ENCODE measurements around the gene MAPK12. TPM values are rescaled to one million over a fixed set of nuclear protein-coding genes. Genes with fewer than 3 reads are reported as not detected.

MAPK12 gene
- total and polyA plus RNA-seq, 4 donors: 1.6 to 22.9 (median 14.1) TPM

DNA sequence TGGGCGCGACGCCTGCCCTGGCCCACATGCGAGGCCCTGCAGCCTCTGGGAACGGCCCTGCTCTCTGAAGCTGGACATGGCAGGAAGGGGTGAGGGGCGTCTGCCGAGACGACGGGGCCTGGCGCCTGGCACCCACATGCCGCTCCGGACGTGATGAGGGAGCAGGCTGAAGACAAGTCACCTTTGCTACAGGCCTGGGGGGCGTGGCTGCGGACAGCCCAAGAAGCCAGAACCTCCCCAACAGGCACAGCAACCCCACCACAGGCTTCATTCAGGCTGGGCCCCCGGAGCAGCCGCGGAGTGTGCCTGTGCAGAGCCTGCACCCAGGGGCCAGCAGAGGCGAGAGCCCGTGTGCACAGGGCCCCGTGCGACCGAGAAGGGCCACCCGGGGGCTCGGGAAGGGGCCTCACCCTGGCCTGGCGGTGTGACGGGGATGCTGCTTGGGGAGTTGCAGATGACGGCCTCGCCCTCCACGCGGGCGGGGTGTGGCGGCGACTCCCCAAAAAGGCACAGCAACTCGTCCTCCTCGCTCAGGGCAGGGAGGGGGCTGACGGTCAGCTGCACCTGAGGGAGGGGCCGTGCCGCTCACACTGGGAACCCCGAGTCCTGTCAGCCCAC, 25.3 kb upstream of the MAPK12 start:
- H3K36me3 ChIP-seq (ENCODE audit: control insufficient read depth in 1 of 2, insufficient read depth in 2 of 2, low read length in 1 of 2): peaks cover 0 to 18% of the 10 kb centered on the region in 2 donors
- DNase-seq (no peak), ATAC-seq (ENCODE audit: low FRiP score) (no peak)
- H3K4me3 ChIP-seq (ENCODE audit: low read length in 2 of 2): no peak overlapping the region
- no peak overlapping the region for H3K27ac ChIP-seq (ENCODE audit: low read depth in 1 of 2, low read length in 2 of 2)
- H3K4me1 ChIP-seq (ENCODE audit: control insufficient read depth in 1 of 2, insufficient read depth in 2 of 2, low read length in 2 of 2): no peaks in the 10 kb centered on the region
- H3K27me3 ChIP-seq (ENCODE audit: control insufficient read depth in 1 of 2, insufficient read depth in 2 of 2, low read length in 1 of 2): no peaks in the 10 kb centered on the region
- intact Hi-C loops (cut with DNase I): no loop called here
- 89 to 91% methylated on average over 36 to 40 of the region's 40 CpGs for WGBS, 2 donors
- no peaks in the 10 kb centered on the region for H3K9me3 ChIP-seq (ENCODE audit: control insufficient read depth, low read length)

DNA sequence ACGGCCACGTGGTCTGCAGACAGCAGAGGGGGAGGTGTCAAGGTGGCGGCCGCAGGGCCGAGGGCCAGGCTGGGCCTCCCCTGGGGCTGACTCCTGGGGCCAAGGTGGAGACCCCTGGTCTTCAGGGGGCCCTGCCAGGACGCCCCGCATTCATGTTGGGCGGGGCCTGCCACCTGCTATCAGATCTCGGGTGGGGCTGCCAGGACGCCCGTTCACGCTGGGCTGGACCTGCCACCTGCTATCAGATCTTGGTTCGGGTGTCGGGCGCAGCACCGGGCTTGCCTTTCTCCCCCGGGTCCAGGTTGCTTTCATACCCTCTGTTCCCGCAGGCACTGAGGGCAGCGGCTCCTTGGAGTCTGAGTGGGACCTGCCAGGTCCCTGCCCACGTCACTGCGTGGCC, 24.8 kb upstream of the MAPK12 start:
- Histone ChIP-seq H3K4me3 (ENCODE audit: low read length in 2 of 2) (no peak overlapping the region), H3K36me3 (ENCODE audit: control insufficient read depth in 1 of 2, insufficient read depth in 2 of 2, low read length in 1 of 2) (peaks cover 0 to 21% of the 10 kb centered on the region in 2 donors), H3K27me3 (ENCODE audit: control insufficient read depth in 1 of 2, insufficient read depth in 2 of 2, low read length in 1 of 2) (no peaks in the 10 kb centered on the region), H3K27ac (ENCODE audit: low read depth in 1 of 2, low read length in 2 of 2) (no peak overlapping the region), H3K9me3 (ENCODE audit: control insufficient read depth, low read length) (no peaks in the 10 kb centered on the region), H3K4me1 (ENCODE audit: control insufficient read depth in 1 of 2, insufficient read depth in 2 of 2, low read length in 2 of 2) (no peaks in the 10 kb centered on the region)
- intact Hi-C loops (cut with DNase I): no loop called here
- WGBS, 2 donors: 89 to 95% methylated on average over 21 of the region's 21 CpGs
- ATAC-seq (ENCODE audit: low FRiP score): no peak
- DNase-seq: no peak

DNA sequence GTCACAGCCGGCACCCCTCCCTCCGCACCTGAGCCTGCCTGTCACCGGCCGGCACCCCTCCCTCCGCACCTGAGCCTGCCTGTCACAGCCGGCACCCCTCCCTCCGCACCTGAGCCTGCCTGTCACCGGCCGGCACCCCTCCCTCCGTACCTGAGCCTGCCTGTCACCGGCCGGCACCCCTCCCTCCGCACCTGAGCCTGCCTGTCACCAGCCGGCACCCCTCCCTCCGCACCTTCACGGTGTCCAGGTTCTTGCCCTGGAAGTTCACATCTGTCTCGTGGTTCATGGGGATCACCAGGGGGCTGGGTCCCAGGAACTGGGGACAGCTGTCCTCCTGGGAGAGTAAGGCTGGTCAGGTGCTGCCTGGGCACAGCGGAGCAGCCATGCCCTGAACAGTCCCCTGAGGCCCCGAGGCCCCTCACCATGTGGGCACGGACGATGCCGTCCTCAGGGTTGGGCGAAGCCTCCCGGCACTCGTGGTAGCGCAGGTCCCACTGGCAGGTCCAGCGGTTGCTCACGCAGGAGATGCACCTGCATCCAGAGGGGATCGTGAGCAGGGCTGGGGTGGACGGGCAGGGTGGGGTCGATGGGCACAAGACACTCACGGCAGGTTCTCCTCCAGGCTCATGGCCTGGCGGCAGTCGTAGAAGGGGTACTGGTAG, 24.2 kb upstream of the MAPK12 start:
- intact Hi-C loops (cut with DNase I): no loop called here
- no peaks in the 10 kb centered on the region for H3K27me3 ChIP-seq (ENCODE audit: control insufficient read depth in 1 of 2, insufficient read depth in 2 of 2, low read length in 1 of 2)
- no peaks in the 10 kb centered on the region for H3K4me1 ChIP-seq (ENCODE audit: control insufficient read depth in 1 of 2, insufficient read depth in 2 of 2, low read length in 2 of 2)
- H3K4me3 ChIP-seq (ENCODE audit: low read length in 2 of 2): no peak overlapping the region
- no peaks in the 10 kb centered on the region for H3K9me3 ChIP-seq (ENCODE audit: control insufficient read depth, low read length)
- no peak overlapping the region for H3K27ac ChIP-seq (ENCODE audit: low read depth in 1 of 2, low read length in 2 of 2)
- DNase-seq (no peak), ATAC-seq (ENCODE audit: low FRiP score) (no peak)
- H3K36me3 ChIP-seq (ENCODE audit: control insufficient read depth in 1 of 2, insufficient read depth in 2 of 2, low read length in 1 of 2): peaks cover 0 to 26% of the 10 kb centered on the region in 2 donors
- 92 to 94% methylated on average over 27 to 34 of the region's 34 CpGs for WGBS, 2 donors

DNA sequence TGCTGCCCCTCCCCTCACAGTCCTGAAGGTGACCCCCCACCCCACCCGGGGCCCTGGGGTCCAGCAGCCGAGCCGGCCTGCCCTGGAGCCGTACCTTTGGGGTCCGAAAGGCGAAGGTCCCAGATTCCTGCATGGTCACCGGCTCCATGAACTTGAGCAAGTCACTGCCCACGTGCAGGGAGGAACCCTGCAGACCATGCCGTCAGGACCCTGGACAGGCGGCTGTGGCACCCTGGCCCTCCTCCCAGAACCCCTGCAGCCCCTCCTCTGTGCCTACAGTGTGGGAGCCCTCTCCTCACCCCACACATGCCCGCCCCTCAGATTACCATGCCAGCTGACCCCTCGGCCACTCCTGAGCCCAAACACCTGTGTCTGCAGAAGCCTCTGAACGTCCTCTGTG, 23.0 kb upstream of the MAPK12 start:
- no peaks in the 10 kb centered on the region for H3K4me1 ChIP-seq (ENCODE audit: control insufficient read depth in 1 of 2, insufficient read depth in 2 of 2, low read length in 2 of 2)
- H3K9me3 ChIP-seq (ENCODE audit: control insufficient read depth, low read length): no peaks in the 10 kb centered on the region
- H3K36me3 ChIP-seq (ENCODE audit: control insufficient read depth in 1 of 2, insufficient read depth in 2 of 2, low read length in 1 of 2): peaks cover 0 to 33% of the 10 kb centered on the region in 2 donors
- no peak for ATAC-seq (ENCODE audit: low FRiP score)
- H3K27ac ChIP-seq (ENCODE audit: low read depth in 1 of 2, low read length in 2 of 2): no peak overlapping the region
- intact Hi-C loops (cut with DNase I): no loop called here
- no peaks in the 10 kb centered on the region for H3K27me3 ChIP-seq (ENCODE audit: control insufficient read depth in 1 of 2, insufficient read depth in 2 of 2, low read length in 1 of 2)
- no peak for DNase-seq
- WGBS, 2 donors: 85 to 90% methylated on average over 9 to 13 of the region's 13 CpGs
- H3K4me3 ChIP-seq (ENCODE audit: low read length in 2 of 2): no peak overlapping the region

DNA sequence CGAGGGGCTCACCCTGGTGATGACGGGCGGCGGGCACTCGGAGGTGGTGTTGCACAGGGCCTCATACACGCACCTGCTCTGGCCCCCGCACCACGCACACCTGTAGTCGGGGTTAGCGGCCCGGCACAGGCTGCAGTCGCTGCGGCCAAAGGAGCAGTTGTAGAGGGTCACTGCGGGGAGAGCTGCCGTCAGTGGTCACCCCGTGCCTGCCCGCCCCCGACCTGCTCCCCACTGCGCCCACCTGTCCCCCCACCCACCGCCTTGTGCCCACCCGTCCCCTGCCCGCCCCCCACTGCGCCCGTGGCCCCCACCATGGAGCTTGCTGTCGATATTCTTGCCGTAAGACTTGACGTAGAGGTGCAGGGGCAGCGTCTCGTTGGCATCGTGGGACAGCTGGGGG, 22.3 kb upstream of the MAPK12 start:
- no peak for DNase-seq
- Histone ChIP-seq H3K9me3 (ENCODE audit: control insufficient read depth, low read length) (no peaks in the 10 kb centered on the region), H3K27me3 (ENCODE audit: control insufficient read depth in 1 of 2, insufficient read depth in 2 of 2, low read length in 1 of 2) (no peaks in the 10 kb centered on the region), H3K27ac (ENCODE audit: low read depth in 1 of 2, low read length in 2 of 2) (no peak overlapping the region), H3K4me3 (ENCODE audit: low read length in 2 of 2) (no peak overlapping the region), H3K36me3 (ENCODE audit: control insufficient read depth in 1 of 2, insufficient read depth in 2 of 2, low read length in 1 of 2) (peaks cover 0 to 34% of the 10 kb centered on the region in 2 donors), H3K4me1 (ENCODE audit: control insufficient read depth in 1 of 2, insufficient read depth in 2 of 2, low read length in 2 of 2) (no peaks in the 10 kb centered on the region)
- WGBS, 2 donors: 91 to 92% methylated on average over 29 to 30 of the region's 30 CpGs
- intact Hi-C loops (cut with DNase I): no loop called here
- ATAC-seq (ENCODE audit: low FRiP score): no peak

DNA sequence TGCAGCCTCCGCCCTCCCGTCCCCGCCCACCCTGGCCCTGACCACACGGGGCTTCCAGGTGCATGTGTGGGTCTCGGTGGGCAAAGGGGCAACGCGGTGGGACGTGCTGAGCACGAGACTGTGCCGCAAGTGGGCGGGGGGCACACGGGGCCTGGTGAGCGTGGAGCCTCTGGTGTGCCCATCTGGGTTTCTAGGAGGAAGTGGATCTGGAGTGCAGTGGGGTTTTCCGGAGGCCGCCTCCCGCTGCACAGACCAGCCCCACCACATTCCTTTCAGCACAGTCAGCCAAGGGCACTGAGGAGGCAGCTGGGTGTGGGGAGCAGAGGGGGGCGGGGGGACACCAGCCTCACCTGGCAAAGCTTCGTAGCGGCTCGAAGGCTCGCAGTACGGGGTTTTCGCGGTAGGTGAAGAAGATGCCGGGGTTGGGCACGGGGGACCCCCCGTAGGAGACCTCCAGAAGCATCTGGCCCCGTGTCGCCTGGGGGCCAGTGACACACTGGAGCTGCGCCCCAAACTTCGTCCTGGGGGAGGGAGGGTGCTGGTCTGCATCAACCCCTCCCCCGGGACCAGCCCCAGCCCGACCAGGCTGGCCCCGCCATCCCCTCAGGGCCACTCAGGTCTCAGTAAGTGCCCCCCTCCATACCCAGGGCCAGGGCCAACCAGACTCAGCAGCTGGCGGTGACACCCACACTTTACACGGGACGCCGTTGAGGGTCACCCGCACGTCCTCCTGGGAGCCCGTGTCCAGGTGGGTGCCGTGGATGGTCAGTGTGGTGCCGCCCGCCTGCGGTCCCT, 21.1 kb upstream of the MAPK12 start:
- no peak overlapping the region for H3K27ac ChIP-seq (ENCODE audit: low read depth in 1 of 2, low read length in 2 of 2)
- no peaks in the 10 kb centered on the region for H3K9me3 ChIP-seq (ENCODE audit: control insufficient read depth, low read length)
- H3K4me1 ChIP-seq (ENCODE audit: control insufficient read depth in 1 of 2, insufficient read depth in 2 of 2, low read length in 2 of 2): no peaks in the 10 kb centered on the region
- H3K4me3 ChIP-seq (ENCODE audit: low read length in 2 of 2): no peak overlapping the region
- DNase-seq (no peak), ATAC-seq (ENCODE audit: low FRiP score) (no peak)
- no peaks in the 10 kb centered on the region for H3K27me3 ChIP-seq (ENCODE audit: control insufficient read depth in 1 of 2, insufficient read depth in 2 of 2, low read length in 1 of 2)
- intact Hi-C loops (cut with DNase I): no loop called here
- peaks cover 0 to 33% of the 10 kb centered on the region in 2 donors for H3K36me3 ChIP-seq (ENCODE audit: control insufficient read depth in 1 of 2, insufficient read depth in 2 of 2, low read length in 1 of 2)
- 87 to 88% methylated on average over 45 of the region's 45 CpGs for WGBS, 2 donors

DNA sequence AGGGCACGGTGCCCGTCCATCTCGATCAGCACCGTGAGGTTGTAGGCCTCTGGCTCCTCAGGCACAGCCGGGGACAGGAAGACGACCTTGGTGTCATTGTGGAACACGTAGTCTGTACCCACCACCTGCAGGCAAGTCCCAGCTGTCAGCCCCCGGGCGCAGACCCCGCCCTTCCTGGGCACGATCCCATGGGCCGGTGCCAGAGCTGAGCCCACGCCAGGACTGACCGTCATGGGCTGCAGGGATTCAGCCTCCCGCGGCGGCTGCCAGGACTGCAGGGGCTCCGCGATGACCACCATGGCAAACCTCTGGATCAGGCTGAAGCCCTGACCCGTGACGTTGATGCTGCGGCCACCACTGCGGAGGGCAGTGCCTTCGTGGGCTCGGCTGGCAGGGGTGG, 20.5 kb upstream of the MAPK12 start:
- peaks cover 0 to 33% of the 10 kb centered on the region in 2 donors for H3K36me3 ChIP-seq (ENCODE audit: control insufficient read depth in 1 of 2, insufficient read depth in 2 of 2, low read length in 1 of 2)
- H3K4me3 ChIP-seq (ENCODE audit: low read length in 2 of 2): no peak overlapping the region
- H3K27me3 ChIP-seq (ENCODE audit: control insufficient read depth in 1 of 2, insufficient read depth in 2 of 2, low read length in 1 of 2): no peaks in the 10 kb centered on the region
- DNase-seq: no peak
- intact Hi-C loops (cut with DNase I): no loop called here
- no peak for ATAC-seq (ENCODE audit: low FRiP score)
- no peak overlapping the region for H3K27ac ChIP-seq (ENCODE audit: low read depth in 1 of 2, low read length in 2 of 2)
- WGBS, 2 donors: 72 to 73% methylated on average over 24 to 25 of the region's 25 CpGs
- no peaks in the 10 kb centered on the region for H3K9me3 ChIP-seq (ENCODE audit: control insufficient read depth, low read length)
- H3K4me1 ChIP-seq (ENCODE audit: control insufficient read depth in 1 of 2, insufficient read depth in 2 of 2, low read length in 2 of 2): no peaks in the 10 kb centered on the region

DNA sequence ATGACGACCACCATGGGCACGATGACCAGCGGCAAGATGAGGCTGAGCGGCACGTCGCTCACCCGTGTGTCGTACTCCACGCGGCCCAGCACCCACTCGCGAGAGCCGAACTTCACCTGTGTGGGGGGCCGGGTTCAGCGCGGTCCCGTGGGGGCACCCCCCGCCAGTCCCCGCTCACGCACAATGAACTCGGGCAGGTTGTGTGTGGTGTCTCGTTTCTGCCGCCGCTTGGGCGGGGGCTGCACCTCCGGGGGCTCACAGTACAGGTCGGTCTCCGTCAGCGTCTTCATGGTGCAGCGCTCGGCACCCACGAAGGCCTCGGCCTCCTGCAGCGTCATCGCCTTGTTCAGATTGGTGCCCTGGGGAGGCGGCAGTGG, 19.9 kb upstream of the MAPK12 start:
- intact Hi-C loops (cut with DNase I): no loop called here
- no peak overlapping the region for H3K27ac ChIP-seq (ENCODE audit: low read depth in 1 of 2, low read length in 2 of 2)
- peaks cover 0 to 33% of the 10 kb centered on the region in 2 donors for H3K36me3 ChIP-seq (ENCODE audit: control insufficient read depth in 1 of 2, insufficient read depth in 2 of 2, low read length in 1 of 2)
- H3K4me1 ChIP-seq (ENCODE audit: control insufficient read depth in 1 of 2, insufficient read depth in 2 of 2, low read length in 2 of 2): no peaks in the 10 kb centered on the region
- ATAC-seq (ENCODE audit: low FRiP score) (no peak), DNase-seq (no peak)
- no peak overlapping the region for H3K4me3 ChIP-seq (ENCODE audit: low read length in 2 of 2)
- no peaks in the 10 kb centered on the region for H3K27me3 ChIP-seq (ENCODE audit: control insufficient read depth in 1 of 2, insufficient read depth in 2 of 2, low read length in 1 of 2)
- WGBS, 2 donors: 95% methylated on average over 31 to 36 of the region's 36 CpGs
- no peaks in the 10 kb centered on the region for H3K9me3 ChIP-seq (ENCODE audit: control insufficient read depth, low read length)
